Endothelial cell of umbilical vein (primary cell): ENCODE results near the gene ST6GALNAC3. TPM values are rescaled to one million over a fixed set of nuclear protein-coding genes. Genes with fewer than 3 reads are reported as not detected.

ENCODE experiments used
- BruUV-seq: library from RNA; stranded (reverse); fragments of 400-500 nt; replicated peaks from 2 replicates; lab custom pipeline; 2021; lab: Mats Ljungman, UMichigan
- CTCF ChIA-PET: fragments of 300-600, 350-600 bp; sonication (Branson Sonifier 250); formaldehyde crosslinking; loops from one replicate; lab custom pipeline; 2021; ENCODE audit warnings: antibody characterized with exemption, inconsistent platforms; lab: Charles Lee
- POLR2A ChIA-PET: fragments of 300-600, 350-600 bp; sonication (Branson Sonifier 250); formaldehyde crosslinking; loops from one replicate; lab custom pipeline; 2021; ENCODE audit warnings: antibody characterized with exemption, inconsistent platforms; lab: Charles Lee
- DNase-seq: peaks from one replicate; pipeline ENCODE4 v3.0.0-alpha.2; 2011; ENCODE audit warnings: low read depth, low spot score
- FAIRE-seq: peaks from 2 replicates; lab custom pipeline; 2011; peaks lifted over from hg19 to GRCh38; lab: Jason Lieb, UNC
- H2AFZ ChIP-seq: 2 replicates; pipeline ENCODE4 v1.6.0; 2012; ENCODE audit warnings: low read depth, low read length, control low read depth, inconsistent platforms
- H3K27ac ChIP-seq: 2 replicates; pipeline ENCODE4 v1.5.1; 2011; ENCODE audit warnings: low read depth, mild to moderate bottlenecking, control low read depth, low read length, moderate library complexity; ENCODE audit not compliant: insufficient read depth
- H3K27me3 ChIP-seq, 2 experiments: 2 replicates each; pipeline versions ENCODE4 v1.6.0 to v1.6.1; 2011; ENCODE audit warnings: low read length in 2 of 2, mixed read lengths in 1 of 2; ENCODE audit not compliant: control insufficient read depth in 2 of 2, insufficient read depth in 2 of 2
- H3K36me3 ChIP-seq, 2 experiments: 2 replicates in 1 of 2; 3 replicates in 1 of 2; pipeline ENCODE4 v1.5.1; 2011; ENCODE audit warnings: low read length in 2 of 2, mild to moderate bottlenecking in 1 of 2, moderate library complexity in 1 of 2; ENCODE audit not compliant: control insufficient read depth in 2 of 2, insufficient read depth in 2 of 2; ENCODE audit errors: extremely low read depth in 1 of 2
- H3K4me1 ChIP-seq: 3 replicates; pipeline ENCODE4 v1.5.1; 2011; ENCODE audit warnings: mild to moderate bottlenecking, low read length; ENCODE audit not compliant: control insufficient read depth, insufficient read depth; ENCODE audit errors: extremely low read depth
- H3K4me2 ChIP-seq: 2 replicates; pipeline ENCODE4 v1.6.1; 2011; ENCODE audit warnings: low read length, control low read depth, mixed read lengths; ENCODE audit not compliant: insufficient read depth
- H3K4me3 ChIP-seq, 3 experiments: fragments of 200-600 bp in 1 of 3; sonication (generic), shearing (Covaris generic) in 1 of 3; replicated peaks in 1 of 3; 2 replicates each; pipeline ENCODE4 v1.5.1; 2011 to 2016; ENCODE audit warnings: control low read depth in 3 of 3, low read length in 3 of 3, mild to moderate bottlenecking in 2 of 3, inconsistent platforms in 1 of 3, low read depth in 1 of 3, moderate library complexity in 1 of 3; ENCODE audit not compliant: insufficient read depth in 1 of 3
- H3K79me2 ChIP-seq: 2 replicates; pipeline ENCODE4 v1.6.0; 2012; ENCODE audit warnings: low read length, inconsistent platforms; ENCODE audit not compliant: control insufficient read depth, insufficient read depth
- H3K9ac ChIP-seq: replicated peaks from 2 replicates; pipeline ENCODE3; 2011; ENCODE audit warnings: low read length, control low read depth; ENCODE audit not compliant: insufficient read depth; ENCODE audit errors: extremely low read depth
- H3K9me1 ChIP-seq: replicated peaks from 3 replicates; pipeline ENCODE4 v1.6.0; 2011; ENCODE audit warnings: mild to moderate bottlenecking, low read length; ENCODE audit not compliant: control insufficient read depth, insufficient read depth; ENCODE audit errors: extremely low read depth
- H3K9me3 ChIP-seq: replicated peaks from 2 replicates; pipeline ENCODE4 v1.5.1; 2012; ENCODE audit warnings: low read length, inconsistent platforms; ENCODE audit not compliant: control insufficient read depth, insufficient read depth
- H4K20me1 ChIP-seq: replicated peaks from 2 replicates; pipeline ENCODE3; 2011; ENCODE audit warnings: mild to moderate bottlenecking, low read length; ENCODE audit not compliant: control insufficient read depth, insufficient read depth; ENCODE audit errors: extremely low read depth
- CTCF ChIP-seq, 2 donors: IDR thresholded peaks; 1 replicate in 1 of 2; 2 replicates in 1 of 2; pipeline ENCODE4 v1.5.1; 2011; ENCODE audit warnings: low read length in 2 of 2, mild to moderate bottlenecking in 2 of 2, moderate library complexity in 2 of 2, control low read depth in 1 of 2, inconsistent platforms in 1 of 2, low read depth in 1 of 2; ENCODE audit not compliant: insufficient read depth in 1 of 2; ENCODE audit errors: extremely low read depth in 1 of 2
- EZH2 ChIP-seq: IDR thresholded peaks from 2 replicates; pipeline ENCODE4 v1.6.1; 2012; ENCODE audit warnings: borderline replicate concordance, low read depth, mild to moderate bottlenecking, moderate library complexity, low read length, inconsistent platforms; ENCODE audit not compliant: severe bottlenecking
- FOS ChIP-seq: IDR thresholded peaks from 2 replicates; pipeline ENCODE4 v1.6.1; 2011; ENCODE audit warnings: mild to moderate bottlenecking, low read length, moderate library complexity, borderline replicate concordance; ENCODE audit not compliant: insufficient read depth
- GATA2 ChIP-seq: IDR thresholded peaks from 2 replicates; pipeline ENCODE4 v1.7.0; 2011; ENCODE audit warnings: low read depth, mild to moderate bottlenecking, moderate library complexity, mixed read lengths, low read length; ENCODE audit not compliant: insufficient read length, insufficient read depth
- JUN ChIP-seq: IDR thresholded peaks from 2 replicates; pipeline ENCODE4 v1.6.1; 2011; ENCODE audit warnings: borderline replicate concordance, low read depth; ENCODE audit not compliant: insufficient read length, insufficient read depth
- MAX ChIP-seq: IDR thresholded peaks from 2 replicates; pipeline ENCODE4 v1.6.1; 2011; ENCODE audit not compliant: insufficient read depth, insufficient read length
- MYC ChIP-seq: IDR thresholded peaks from one replicate; pipeline ENCODE4 v1.6.1; 2011; ENCODE audit warnings: mild to moderate bottlenecking, low read depth, low read length
- POLR2A ChIP-seq: IDR thresholded peaks from 2 replicates; pipeline ENCODE4 v1.6.1; 2012; ENCODE audit warnings: low read depth, mild to moderate bottlenecking, control low read depth, low read length
- POLR2AphosphoS5 ChIP-seq: IDR thresholded peaks from 2 replicates; pipeline ENCODE4 v1.6.1; 2012; ENCODE audit warnings: low read depth, mild to moderate bottlenecking, control low read depth, low read length, moderate library complexity; ENCODE audit not compliant: insufficient read depth
- dilution Hi-C: fragments of 300-500 bp; cut with MboI; formaldehyde crosslinking; loops from one replicate; pipeline ENCODE4 v1.15.0; 2019; ENCODE audit warnings: low sequenced_read_pairs; ENCODE audit not compliant: extremely low pct_ligation_motif_present
- intact Hi-C: fragments of 100-400 bp; cut with micrococcal nuclease; formaldehyde crosslinking; loops from one replicate; pipeline ENCODE4 v1.10.0; 2022
- polyA plus RNA-seq, 4 experiments: library from polyadenylated mRNA; depleted of rRNA in 3 of 4; stranded (reverse) in 3 of 4; unstranded in 1 of 4; fragments of >200 nt; gene quantifications; 2 replicates each; pipeline versions ENCODE4 v1.2.1 to v1.2.3, GENCODE V29; 2011 to 2012; ENCODE audit warnings: missing spikeins in 1 of 4
- total RNA-seq: library from RNA; stranded (reverse); gene quantifications from 2 replicates; pipeline ENCODE4 v1.2.3, GENCODE V29; 2021

Gene ST6GALNAC3
- total and polyA plus RNA-seq, 2 donors (not counting 3 experiments of a cell fraction or from before 2014, with no cell fraction given) = 7.6 to 48.3 TPM

GRCh38 chr1:76402128-76402527, 327.6 kb downstream of the ST6GALNAC3 start:
- Histone ChIP-seq H3K9me1 (no peaks in the 10 kb centered on the region), H3K9me3 (no peaks in the 10 kb centered on the region), H3K4me3 (no peak overlapping the region), H2AFZ (no peak overlapping the region), H3K9ac (no peak overlapping the region), H3K27me3 (no peaks in the 10 kb centered on the region), H3K27ac (no peak overlapping the region), H4K20me1 (no peaks in the 10 kb centered on the region), H3K4me1 (no peaks in the 10 kb centered on the region), H3K36me3 (no peaks in the 10 kb centered on the region), H3K4me2 (no peak overlapping the region), H3K79me2 (no peaks in the 10 kb centered on the region)
- ChIA-PET POLR2A (no interaction called here), CTCF (interaction anchor here (1.0 kb wide), 1 partner anchor 11 kb away, joined by 3 read pairs; no protein-coding TSS in a partner anchor)
- FAIRE-seq = no peak
- DNase-seq = no peak
- intact Hi-C loops = no loop called here
- dilution Hi-C loops = no loop called here
- TF ChIP-seq CTCF (IDR thresholded peaks at IDR 0.05; ENCODE audit: extremely low read depth in 1 of 2, insufficient read depth in 1 of 2, low read depth in 1 of 2, low read length in 2 of 2) = no peak
- no peak for TF ChIP-seq GATA2
- no peak for TF ChIP-seq EZH2
- no peak for TF ChIP-seq MYC
- TF ChIP-seq POLR2A = no peak
- TF ChIP-seq FOS = no peak
- BruUV-seq = no TSS peak

- no peaks in the 10 kb centered on the region for H3K9me1 ChIP-seq
- no peak overlapping the region for H3K9ac ChIP-seq
- no peaks in the 10 kb centered on the region for H3K79me2 ChIP-seq
- H3K4me3 ChIP-seq = no peak overlapping the region
- H3K9me3 ChIP-seq = no peaks in the 10 kb centered on the region
- H3K36me3 ChIP-seq = no peaks in the 10 kb centered on the region
- FAIRE-seq (no peak), DNase-seq (no peak)
- no peaks in the 10 kb centered on the region for H4K20me1 ChIP-seq
- no peak overlapping the region for H3K27ac ChIP-seq
- no peak overlapping the region for H2AFZ ChIP-seq
- ChIA-PET POLR2A (no interaction called here), CTCF (no interaction called here)
- no peaks in the 10 kb centered on the region for H3K27me3 ChIP-seq
- TF ChIP-seq GATA2 (no peak), CTCF (IDR thresholded peaks at IDR 0.05; ENCODE audit: extremely low read depth in 1 of 2, insufficient read depth in 1 of 2, low read depth in 1 of 2, low read length in 2 of 2) (no peak), EZH2 (no peak), JUN (no peak), POLR2A (no peak), FOS (no peak), MYC (no peak), MAX (no peak), POLR2AphosphoS5 (no peak)
- H3K4me2 ChIP-seq = no peak overlapping the region
- H3K4me1 ChIP-seq = no peaks in the 10 kb centered on the region
- dilution Hi-C loops (no loop called here), intact Hi-C loops (no loop called here)
- BruUV-seq = no TSS peak
Observed at GRCh38 chr1:76408303-76408702, 333.8 kb downstream of the ST6GALNAC3 start.
